Nephron (organoid): ENCODE results near the gene HDLBP.

Experiments
- H3K27ac Mint-ChIP-seq, 3 experiments: 2 replicates each; pipeline ENCODE4 v1.8.0; 2020; ENCODE audit warnings: mixed read lengths in 3 of 3, mild to moderate bottlenecking in 2 of 3, moderate library complexity in 1 of 3
- H3K27me3 Mint-ChIP-seq: 2 replicates; pipeline ENCODE4 v1.8.0; 2021; ENCODE audit warnings: low read depth, mild to moderate bottlenecking, moderate library complexity, mixed read lengths
- H3K36me3 Mint-ChIP-seq: 2 replicates; pipeline ENCODE4 v1.8.0; 2020; ENCODE audit warnings: low read depth, mixed read lengths
- H3K4me1 Mint-ChIP-seq: 2 replicates; pipeline ENCODE4 v1.8.0; 2020; ENCODE audit warnings: mixed read lengths
- H3K4me3 Mint-ChIP-seq, 3 experiments: 2 replicates each; pipeline ENCODE4 v1.8.0; 2020; ENCODE audit warnings: mild to moderate bottlenecking in 3 of 3, mixed read lengths in 3 of 3, moderate library complexity in 2 of 3
- H3K9me3 Mint-ChIP-seq: 2 replicates; pipeline ENCODE4 v1.8.0; 2020; ENCODE audit warnings: mixed read lengths
- TF ChIP-seq, protein P1 (sequence below), 3 experiments: fragments of 200-600 bp; sonication (generic); IDR thresholded peaks; one replicate each; pipeline ENCODE4 v1.5.0; 2021; ENCODE audit warnings: antibody characterized with exemption in 3 of 3; ENCODE audit not compliant: unreplicated experiment in 3 of 3

HDLBP gene

DNA sequence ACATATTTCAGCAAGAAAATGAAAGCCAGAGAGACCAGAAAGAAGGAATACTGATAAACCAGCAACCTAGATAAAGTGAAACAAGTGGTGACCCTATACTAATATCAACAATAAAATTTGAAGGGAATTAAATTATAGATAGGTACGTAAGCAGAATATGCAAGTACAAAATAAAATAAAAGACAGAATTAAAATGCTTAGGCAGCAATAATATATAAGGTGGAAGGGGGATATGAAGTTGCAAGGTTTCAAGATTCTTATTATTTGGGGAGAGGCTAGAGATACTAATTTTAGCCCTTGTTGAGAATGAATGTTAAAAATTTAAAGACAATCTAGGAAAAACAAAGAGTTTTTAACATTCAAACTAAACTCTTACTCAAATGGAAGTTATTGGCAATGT lies 39.6 kb downstream of the HDLBP start:
- Mint-ChIP-seq H3K4me1 (peaks cover 20% of the 10 kb centered on the region), H3K36me3 (peaks cover 34% of the 10 kb centered on the region)

GRCh38 chr2:241275504-241275903 lies 40.0 kb downstream of the HDLBP start:
- H3K9me3 Mint-ChIP-seq = peaks cover 12% of the 10 kb centered on the region
- H3K36me3 Mint-ChIP-seq = peaks cover 34% of the 10 kb centered on the region
- no peaks in the 10 kb centered on the region for H3K27me3 Mint-ChIP-seq
- no peak overlapping the region for H3K4me3 Mint-ChIP-seq
- no peak overlapping the region for H3K27ac Mint-ChIP-seq
- H3K4me1 Mint-ChIP-seq = peaks cover 24% of the 10 kb centered on the region
- TF ChIP-seq, protein P1, sequence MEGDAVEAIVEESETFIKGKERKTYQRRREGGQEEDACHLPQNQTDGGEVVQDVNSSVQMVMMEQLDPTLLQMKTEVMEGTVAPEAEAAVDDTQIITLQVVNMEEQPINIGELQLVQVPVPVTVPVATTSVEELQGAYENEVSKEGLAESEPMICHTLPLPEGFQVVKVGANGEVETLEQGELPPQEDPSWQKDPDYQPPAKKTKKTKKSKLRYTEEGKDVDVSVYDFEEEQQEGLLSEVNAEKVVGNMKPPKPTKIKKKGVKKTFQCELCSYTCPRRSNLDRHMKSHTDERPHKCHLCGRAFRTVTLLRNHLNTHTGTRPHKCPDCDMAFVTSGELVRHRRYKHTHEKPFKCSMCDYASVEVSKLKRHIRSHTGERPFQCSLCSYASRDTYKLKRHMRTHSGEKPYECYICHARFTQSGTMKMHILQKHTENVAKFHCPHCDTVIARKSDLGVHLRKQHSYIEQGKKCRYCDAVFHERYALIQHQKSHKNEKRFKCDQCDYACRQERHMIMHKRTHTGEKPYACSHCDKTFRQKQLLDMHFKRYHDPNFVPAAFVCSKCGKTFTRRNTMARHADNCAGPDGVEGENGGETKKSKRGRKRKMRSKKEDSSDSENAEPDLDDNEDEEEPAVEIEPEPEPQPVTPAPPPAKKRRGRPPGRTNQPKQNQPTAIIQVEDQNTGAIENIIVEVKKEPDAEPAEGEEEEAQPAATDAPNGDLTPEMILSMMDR (IDR thresholded peaks at IDR 0.05; ENCODE audit: unreplicated experiment in 3 of 3) = no peak

More for the DNA sequence above, 39.6 kb downstream of the HDLBP start:
- H3K27me3 Mint-ChIP-seq = no peaks in the 10 kb centered on the region
- H3K27ac Mint-ChIP-seq = no peak overlapping the region
- H3K4me3 Mint-ChIP-seq = no peak overlapping the region
- H3K9me3 Mint-ChIP-seq = peaks cover 12% of the 10 kb centered on the region
- TF ChIP-seq, protein P1 (IDR thresholded peaks at IDR 0.05; ENCODE audit: unreplicated experiment in 3 of 3) = no peak

DNA sequence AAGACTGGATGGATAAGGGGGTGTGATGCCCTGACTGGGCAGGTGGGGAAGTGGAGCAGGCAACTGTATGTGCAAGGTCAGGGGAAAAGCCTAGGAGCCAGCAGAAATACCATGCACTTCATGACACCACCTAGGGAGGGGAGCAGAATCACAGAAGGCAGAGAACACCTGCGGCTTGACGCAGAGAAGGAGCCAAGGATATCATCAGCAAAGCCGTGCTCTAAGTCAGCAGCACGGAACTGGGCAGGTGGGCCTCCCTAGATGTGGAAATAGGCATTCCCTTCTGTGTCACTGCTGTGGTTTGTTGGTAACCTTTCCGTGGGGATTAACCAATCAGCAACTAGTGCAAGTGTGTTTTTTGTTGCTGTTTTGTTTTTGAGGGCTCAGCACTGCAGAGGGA lies 41.3 kb downstream of the HDLBP start:
- H3K27ac Mint-ChIP-seq = peak overlapping the region in 1 of 3 experiments; percentile 70
- H3K4me3 Mint-ChIP-seq = peak overlapping the region; percentile 86 to 90 (median 86)
- no peaks in the 10 kb centered on the region for H3K27me3 Mint-ChIP-seq
- H3K9me3 Mint-ChIP-seq = peaks cover 12% of the 10 kb centered on the region
- H3K36me3 Mint-ChIP-seq = peaks cover 35% of the 10 kb centered on the region
- H3K4me1 Mint-ChIP-seq = peaks cover 38% of the 10 kb centered on the region
- TF ChIP-seq, protein P1 (IDR thresholded peaks at IDR 0.05; ENCODE audit: unreplicated experiment in 3 of 3) = no peak

- H3K27me3 Mint-ChIP-seq = no peaks in the 10 kb centered on the region
- H3K36me3 Mint-ChIP-seq = peaks cover 40% of the 10 kb centered on the region
- TF ChIP-seq, protein P1 (IDR thresholded peaks at IDR 0.05; ENCODE audit: unreplicated experiment in 3 of 3) = no peak
- peak overlapping the region; percentile 86 to 90 (median 86) for H3K4me3 Mint-ChIP-seq
- H3K4me1 Mint-ChIP-seq = peaks cover 43% of the 10 kb centered on the region
- H3K27ac Mint-ChIP-seq = peak overlapping the region; percentile 31 to 73 (median 70)
- peaks cover 12% of the 10 kb centered on the region for H3K9me3 Mint-ChIP-seq
Measured at GRCh38 chr2:241273210-241274020, 42.1 kb downstream of the HDLBP start.

DNA sequence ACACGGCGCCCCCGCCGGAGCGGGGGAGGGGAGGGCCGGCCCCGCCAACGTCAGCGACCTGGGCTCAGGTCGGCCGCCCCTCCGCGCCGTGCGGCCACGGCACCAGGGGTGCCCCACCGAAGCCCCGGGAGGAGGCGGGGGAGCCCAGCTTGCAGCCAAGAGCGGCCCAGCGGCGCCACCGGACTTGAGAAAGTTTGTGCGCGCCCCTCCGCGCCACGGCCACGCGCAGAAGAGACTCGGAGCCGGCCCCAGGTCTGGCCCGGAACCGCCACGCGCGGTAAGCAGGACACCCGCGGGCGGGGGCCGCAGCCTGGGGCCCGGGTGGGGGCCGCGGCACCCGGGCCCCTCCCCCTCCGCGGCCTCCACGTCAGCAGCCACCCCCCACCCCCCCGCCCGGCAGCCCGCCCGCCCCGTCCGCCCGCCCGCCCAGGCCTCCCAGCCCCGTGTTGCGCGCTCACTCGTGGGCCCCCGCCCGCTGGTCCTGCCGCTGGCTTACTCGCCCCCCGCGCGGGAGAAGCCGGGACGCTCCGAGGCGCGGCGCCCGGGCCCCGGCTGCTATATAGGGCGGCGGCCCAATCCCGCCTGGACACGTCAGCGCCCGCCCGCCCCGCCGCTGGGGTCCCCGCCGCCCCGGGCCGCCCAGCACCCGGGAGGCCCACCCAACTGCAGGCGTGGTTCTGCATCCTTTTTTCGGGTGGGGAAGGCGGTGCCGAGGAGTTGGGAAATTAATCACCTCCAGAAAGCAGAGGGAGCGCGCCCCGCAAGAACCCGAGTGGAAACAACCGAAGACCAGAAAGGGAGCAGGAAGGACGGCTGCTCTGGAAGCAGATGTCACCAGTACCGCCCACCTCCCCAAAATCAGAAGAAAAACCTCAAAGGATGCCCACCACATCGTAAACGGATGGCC lies 42.9 kb downstream of the HDLBP start:
- Mint-ChIP-seq H3K27me3 (no peaks in the 10 kb centered on the region), H3K4me1 (peaks cover 50% of the 10 kb centered on the region), H3K36me3 (peaks cover 48% of the 10 kb centered on the region), H3K4me3 (peak overlapping the region; percentile 86 to 90 (median 86)), H3K27ac (peak overlapping the region; percentile 31 to 90 (median 73)), H3K9me3 (peaks cover 12% of the 10 kb centered on the region)
- TF ChIP-seq, protein P1 (IDR thresholded peaks at IDR 0.05; ENCODE audit: unreplicated experiment in 3 of 3) = no peak
